GM19238 (cell line): ENCODE measurements around the gene DNAH5.

Experiments used
- DNase-seq: peaks from one replicate; pipeline ENCODE4 v3.0.0; 2011; ENCODE audit warnings: low spot score; ENCODE audit not compliant: insufficient read length

Gene DNAH5

DNA sequence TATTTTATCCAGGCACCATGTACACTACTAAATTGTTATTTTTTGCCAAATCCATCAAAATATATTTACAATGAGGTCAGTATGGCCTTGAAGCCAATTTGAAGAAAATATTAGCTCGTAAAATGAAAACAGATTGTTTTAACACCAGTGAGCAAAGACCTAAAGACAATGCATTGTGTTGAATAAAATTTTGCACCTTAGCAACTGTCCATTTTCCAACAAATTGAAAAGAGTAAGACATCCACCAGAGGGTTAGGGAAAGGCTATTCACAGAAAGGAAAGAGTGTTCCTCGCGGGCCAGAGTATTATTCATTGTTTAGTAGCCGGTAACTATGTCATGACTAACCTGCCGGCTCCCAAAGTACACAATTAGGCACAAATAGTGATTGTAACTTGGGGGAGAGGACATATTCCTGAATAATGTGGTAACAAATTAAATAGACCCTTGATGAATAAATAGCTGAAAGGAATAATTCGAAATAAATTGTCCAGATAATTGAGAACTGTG, 213.3 kb downstream of the DNAH5 start:
- DNase-seq = no peak

DNA sequence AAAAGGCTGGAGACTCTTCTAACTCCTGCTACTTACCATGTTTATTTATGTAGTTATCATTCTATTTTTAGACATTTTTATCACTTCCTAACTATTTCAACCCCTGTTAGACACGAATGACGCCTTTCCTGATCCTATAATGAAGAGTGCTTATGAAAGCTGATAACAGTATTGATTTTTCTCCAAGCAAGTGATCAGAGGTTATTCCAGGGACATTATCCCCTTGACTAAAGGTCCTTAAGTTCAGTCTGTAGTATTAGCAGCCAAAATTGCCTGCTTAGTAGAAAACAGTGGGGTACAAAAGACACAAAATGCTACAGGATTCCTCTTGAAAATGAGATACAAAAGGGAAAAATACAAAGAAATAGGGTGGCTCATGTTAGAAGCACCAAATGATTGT, 235.6 kb downstream of the DNAH5 start:
- DNase-seq = no peak

DNA sequence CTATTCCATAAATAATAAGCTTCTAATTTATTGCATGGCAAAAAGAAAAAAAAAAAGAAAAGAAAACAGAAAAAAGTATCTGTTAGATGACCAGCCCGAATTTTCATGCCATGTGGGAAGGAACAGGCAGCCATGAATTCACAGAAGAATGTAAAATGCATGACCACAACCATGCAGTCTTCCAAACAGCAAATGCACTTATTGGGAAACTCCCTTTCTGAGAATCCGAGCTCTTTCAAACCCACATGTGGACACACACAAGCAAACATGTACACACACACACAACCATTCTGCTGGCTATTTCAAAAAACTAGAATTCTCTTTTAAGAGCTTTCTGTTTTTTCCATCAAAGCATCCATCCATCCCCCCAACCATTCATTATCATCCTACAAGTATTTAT, 236.1 kb downstream of the DNAH5 start:
- DNase-seq = no peak

DNA sequence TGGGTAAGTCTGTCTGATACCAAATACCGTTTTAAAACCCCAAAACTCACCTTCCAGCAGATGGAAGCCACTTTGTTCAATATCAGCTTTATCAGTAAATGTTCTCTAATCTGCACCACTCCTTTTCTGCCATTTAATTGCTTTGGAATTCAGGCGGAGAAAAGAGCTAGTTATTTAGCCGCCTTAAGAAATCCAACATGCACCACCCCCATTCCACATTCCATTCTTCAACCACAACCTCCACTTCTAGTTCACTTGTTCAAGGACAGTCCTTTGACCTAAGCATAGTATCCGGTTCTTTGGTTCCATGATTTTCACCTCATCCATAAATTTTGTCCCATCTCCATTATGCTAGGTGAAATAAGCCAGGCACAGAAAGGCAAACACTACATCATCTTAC, 240.1 kb downstream of the DNAH5 start:
- no peak for DNase-seq

DNA sequence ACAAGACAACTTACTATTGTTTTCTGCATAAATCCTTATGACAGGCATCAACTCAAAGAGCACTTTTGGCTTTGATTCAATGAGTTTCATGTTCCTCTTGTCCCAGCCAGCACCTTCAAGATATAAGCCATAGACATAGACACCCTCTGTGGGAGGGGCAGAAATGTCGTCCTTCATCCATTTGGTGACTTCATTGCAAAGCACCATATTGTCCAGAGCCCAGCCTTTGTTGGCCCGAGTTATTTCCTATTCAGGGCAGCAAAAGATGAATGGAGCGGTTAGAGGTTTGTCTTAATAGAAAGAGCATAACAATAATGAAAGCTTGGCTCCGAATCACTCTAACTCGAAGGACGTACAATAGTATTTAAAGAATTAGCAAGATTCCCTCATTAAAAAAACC, 243.9 kb downstream of the DNAH5 start:
- DNase-seq = no peak

DNA sequence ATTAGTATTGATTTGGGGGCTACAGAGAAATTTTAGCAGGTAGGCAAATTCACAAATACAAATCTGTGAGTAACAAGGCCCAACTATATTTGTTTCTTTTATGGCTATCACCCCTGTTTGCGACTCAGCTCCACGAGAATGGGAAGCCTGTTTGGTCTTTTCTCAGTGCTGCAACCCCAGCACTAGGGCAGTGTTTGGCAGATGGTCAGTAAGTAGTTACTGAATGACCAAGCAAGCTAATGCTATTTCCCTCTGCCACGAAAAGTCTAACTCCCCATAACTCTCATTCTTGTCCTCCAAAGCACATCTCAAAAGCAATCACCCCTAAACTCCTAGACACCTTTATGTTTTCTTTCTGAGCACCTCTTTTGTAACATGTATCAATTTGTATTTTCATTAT, 245.6 kb downstream of the DNAH5 start:
- no peak for DNase-seq

DNA sequence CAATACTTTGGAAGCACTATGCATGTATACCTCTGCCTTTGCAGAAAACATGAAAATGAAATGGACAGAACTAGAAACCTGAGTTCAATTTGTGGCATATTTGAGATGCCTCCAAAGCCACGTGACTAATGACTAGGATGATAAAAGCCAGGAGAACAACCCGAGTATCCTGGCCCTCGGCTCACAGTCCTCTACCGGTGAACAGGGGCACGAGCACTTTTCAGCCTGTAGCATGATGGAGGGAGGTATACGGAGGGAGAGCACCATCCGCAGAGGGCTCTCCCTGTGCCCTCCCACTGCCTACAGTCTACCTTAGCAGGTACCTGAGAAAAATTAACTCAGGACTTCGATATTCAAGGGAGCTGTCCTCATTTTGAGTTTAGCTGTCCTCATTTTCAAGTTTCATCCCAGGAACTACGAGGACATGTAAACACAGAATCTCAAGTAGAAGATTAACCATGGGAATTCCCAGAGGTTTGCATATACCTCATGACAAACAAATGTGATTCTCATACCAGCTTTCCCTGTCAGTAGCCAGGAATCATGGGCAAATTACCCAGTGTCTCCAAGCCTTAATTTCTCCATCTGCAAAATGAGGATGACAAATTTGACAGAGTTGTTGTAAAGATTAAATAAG, 249.3 kb downstream of the DNAH5 start:
- DNase-seq = no peak

DNA sequence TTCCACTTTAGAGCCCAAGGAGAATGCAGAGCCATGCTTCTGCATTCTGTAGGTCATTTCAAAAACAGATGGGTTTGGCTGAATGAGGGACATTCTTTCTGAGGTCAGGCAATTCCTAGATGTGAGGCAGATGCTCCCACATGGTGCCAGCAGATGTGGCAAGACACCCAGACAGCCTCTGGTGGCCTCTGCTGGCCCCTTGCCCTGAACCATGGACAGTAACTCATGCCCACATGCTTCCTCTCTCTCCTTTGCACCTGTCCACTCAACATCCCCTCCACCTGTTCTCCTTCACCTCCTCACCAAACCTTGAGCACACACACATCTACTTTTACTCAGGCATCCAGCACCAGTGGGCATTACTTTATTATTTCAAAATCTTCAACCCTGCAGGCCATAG, 252.3 kb downstream of the DNAH5 start:
- DNase-seq = no peak

DNA sequence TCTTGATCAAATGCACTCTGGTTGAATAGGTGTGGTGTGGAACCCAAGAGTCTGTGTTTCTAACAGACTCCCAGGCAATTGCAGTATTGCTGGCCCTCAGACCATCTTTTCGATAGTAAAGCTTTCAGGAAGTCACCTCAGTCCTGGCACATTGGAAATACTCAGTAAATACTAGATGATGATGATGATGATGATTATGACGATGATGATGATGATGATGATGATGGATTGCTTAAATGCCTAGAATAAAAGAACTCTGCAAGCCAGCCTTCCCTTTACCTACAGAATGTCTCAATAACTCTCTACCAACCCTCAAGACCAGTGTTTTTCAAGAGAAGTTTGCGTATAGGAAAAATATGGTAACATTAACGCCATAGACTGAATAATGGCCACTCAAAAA, 268.0 kb downstream of the DNAH5 start:
- no peak for DNase-seq

DNA sequence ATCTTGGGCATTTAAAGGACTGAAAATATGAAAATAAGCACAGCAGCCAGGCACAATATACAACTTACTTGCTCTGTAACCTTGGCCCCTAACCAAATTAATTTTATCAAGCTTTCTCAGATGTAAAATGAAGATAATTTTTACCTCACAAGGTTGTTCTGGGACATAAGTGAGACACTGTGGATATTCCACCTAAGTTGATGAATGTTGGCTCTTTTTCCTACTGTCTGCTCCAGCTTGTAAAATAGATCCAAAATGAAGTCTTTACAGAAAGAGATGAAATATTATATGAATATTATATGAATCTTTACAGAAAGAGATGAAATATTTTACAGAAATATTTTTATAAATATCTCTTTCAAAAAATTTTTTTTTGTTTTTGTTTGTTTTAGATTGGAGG, 270.1 kb downstream of the DNAH5 start:
- no peak for DNase-seq

DNA sequence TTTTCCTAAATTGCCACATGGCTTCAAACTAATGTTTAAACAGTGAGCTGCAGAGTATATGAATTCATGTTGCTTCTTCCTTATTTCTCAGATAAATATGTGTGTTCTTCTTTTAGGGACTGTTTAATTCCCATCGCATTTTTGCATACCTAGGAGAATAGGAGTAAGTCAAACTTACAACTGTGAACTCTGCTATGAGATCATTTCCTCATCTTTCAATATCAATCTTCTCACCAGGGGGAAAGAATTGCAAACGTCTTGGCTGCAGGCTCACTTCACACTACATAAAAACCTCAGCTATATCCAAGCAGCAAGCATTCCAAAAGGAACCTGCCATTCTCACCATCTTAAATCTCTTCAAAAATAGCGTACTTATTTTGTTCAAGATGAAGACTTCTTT, 271.0 kb downstream of the DNAH5 start:
- DNase-seq = no peak

DNA sequence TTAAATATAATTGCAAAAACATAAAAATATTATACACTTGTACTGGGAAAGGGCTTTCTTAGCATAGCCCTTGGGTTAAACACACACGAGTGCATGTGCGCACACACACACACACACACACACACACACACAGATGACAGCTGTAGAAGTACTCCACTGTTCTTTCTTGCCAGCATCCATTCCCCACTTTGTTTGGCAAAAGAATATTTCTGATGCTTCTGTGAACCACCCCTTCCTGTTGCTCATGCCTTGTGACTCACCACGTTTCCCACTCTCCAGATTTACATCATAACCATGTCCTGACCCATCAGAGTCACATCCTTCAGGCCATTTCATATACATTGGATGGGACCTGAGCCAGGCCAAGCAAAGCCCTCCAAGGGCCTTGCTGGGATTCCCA, 280.1 kb downstream of the DNAH5 start:
- DNase-seq = no peak

DNA sequence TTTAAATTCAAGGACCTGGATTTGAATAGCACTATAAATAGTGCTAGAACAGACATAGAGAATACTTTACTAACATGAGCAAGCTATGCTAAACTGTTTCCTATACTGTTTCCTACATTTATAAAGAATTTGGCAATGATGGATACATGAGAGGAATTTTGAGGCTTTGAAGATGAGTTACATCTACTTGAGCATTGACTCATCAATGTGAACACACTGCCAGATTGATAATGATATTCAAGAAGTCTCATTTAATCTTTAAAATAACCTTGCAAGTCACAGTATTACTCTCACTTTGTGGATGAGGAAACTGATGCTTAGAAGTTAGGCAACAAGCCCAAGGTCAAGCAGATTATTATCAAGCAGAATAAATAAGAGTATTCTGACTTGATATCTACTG, 281.9 kb downstream of the DNAH5 start:
- DNase-seq = no peak

DNA sequence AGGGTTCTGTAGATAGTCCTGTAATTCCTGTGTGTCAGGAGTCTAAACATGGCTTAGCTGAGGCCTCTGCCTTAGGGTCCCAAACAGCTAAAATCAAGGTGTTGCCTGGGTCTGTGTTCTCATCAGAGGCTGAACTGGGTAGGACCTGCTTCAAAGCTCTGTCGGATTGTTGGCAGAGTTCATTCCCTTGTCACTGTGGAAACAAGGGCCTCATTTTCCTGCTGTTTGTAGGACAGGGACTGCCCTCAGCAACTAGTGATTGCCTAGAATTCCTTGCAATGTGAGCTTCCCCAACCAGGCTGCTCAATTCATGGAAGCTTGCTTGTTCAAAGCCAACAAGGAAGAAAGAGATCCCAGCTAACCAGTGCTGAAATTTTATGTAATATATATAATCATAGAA, 283.2 kb downstream of the DNAH5 start:
- DNase-seq = no peak

DNA sequence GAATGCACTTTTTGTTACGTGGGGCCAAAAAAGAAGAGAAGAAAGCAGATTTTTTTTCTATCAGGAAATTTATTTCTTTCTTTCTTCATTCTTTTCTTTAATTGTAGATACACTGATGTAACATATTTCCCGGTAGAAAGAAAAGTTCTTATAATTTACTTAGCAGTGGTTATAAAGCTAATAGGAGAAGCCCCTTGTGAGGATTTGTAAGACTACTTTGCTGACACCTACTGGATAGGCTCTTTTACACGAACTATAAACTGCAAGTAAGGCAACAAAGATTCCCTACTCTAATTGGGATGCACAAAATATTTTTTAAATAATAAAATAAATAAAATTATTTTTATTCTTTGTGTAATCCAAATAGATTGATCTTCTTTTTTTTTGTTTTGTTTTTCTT, 284.4 kb downstream of the DNAH5 start:
- no peak for DNase-seq

DNA sequence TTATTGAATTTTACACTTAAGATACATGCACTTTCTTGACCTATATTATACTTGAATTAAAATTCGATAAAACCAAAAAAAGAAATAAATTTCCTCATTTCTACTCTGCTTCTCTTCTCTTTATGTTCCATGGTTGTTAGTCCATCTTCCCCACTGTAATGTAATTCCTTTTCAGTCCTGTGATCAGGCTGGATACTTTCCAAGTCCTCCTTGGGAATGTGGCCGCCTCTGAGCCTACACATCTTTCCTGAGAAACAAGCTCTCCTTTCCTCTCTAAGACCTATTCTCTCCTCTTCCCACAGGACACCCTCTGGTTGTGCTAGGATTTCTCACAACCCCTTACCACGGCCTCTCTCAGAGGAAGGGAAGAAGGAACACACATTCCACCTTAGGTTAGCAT, 285.1 kb downstream of the DNAH5 start:
- no peak for DNase-seq

DNA sequence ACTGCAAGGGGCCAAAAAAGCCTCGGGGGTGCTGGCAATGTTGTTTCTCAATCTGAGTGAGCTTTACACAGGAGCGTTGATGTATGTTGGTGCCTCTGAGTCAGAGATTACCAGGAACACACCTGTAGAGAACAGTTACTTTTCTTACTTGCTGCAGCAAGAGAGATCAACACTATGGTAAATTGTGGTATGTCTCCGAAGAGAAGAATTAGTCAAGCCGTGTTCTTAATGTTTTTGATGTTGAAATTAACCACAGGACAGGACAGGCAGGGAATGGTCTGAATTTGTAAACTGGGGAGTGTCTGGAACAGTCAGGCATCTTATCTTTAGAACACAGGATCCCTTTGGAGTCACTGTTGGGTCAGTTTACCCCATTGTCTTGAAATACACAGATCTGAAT, 285.7 kb downstream of the DNAH5 start:
- DNase-seq = no peak

DNA sequence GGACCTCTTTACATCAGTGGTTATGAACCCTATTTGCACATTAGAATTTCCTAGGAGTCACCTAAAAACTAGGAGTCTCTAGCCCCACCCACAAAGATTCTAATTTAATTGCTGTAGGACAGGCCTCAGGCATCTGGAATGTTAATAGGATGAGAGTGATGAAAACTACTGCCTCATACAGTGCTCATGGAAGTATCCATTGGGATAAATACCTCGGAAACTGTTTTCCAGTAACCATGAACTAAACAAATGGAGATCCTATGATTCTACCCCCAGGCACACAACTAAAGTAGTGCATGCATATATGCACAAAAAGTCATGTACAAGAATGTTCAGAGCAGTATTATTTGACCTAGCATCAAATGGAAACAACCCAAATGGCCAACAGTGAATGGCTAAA, 286.3 kb downstream of the DNAH5 start:
- no peak for DNase-seq

DNA sequence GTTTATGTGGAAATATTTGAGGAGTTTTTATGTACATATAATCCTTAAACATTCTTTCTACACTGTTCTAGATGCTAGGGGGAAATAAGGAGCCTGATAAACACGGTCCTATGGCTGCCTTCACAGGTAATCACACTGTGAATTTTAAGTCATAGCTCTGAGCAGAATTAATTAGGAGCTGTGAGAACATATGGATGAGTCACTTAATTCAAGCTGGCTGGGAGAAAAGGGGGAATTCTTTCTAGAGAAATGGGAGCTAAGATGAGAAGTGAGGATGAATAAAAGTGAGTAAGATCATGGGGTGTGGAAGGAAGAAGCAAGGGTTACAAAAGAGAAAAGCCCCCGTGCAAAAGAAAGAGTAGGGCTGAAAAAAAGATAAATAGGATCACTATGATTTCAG, 290.8 kb downstream of the DNAH5 start:
- DNase-seq = no peak

DNA sequence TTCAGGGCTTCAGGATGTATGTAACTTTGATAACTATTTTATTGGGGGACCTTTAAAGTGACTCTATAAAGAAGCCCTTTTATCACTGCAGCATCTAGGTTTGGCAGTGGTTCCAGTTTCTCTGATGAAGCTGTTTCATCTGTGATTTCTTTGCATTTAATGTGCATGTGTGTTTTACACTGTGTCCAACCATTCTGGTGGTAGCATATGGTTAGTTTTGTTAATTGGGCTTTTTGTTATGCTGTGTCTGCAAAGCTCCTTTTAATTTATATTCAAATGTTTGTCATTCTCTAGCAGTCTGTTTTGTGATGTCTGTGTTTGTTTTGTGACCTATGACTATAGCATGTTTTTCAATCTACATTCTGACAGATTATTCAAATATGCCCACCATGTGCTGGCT, 294.8 kb downstream of the DNAH5 start:
- DNase-seq = no peak

DNA sequence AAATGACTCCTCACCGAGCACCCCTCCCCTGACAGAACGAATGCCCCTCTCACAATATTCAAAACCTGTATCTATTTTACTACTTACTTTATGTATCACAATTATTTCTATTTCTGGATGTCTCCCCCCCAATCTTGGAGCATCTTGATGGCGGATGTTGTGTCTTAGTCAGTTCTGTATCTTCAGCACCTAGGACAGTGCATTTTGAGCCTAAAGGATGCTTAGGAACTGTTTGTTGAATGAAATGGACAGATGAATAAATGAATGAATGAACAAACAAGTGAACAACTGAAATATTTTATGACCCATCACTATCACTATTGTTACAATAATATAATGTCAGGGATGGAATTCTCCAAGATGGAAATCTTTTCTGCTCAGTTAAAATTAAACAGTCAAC, 295.7 kb downstream of the DNAH5 start:
- DNase-seq = no peak

DNA sequence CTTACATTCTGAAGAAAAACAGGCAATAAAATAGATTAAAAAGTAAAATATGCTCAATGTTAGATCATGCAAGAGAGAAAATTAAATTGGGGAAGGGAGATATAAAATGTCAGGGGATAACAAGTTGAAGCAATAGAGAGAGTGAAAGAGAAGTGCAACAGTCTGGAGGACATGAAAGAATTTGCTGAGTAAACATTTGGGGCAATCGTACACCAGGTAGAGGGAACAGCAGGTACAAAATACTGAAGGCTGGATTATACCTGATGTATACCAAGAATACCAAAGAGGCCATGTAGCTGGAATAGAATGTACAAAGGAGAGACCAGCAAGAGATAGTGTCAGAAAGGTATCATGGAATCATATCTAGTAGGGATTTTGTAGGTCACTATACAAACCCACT, 300.8 kb downstream of the DNAH5 start:
- no peak for DNase-seq

DNA sequence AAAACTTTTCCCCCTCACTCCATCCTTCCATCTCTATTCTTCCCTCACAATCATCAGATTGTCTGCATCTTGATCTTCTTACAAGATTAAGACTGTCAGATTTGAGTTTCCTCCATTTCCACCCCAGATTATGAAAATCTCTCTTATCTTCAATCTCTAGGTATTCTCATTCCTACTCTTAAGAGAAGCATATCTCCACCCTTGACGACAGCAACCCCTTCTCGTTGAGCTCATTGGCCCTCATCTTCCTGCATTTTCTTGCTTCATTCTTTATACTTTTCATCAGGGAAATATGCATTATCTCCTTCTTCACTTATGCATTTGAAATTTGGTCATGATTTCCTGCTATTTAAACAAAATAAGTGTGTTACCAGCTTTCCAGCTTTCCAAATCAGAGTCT, 301.3 kb downstream of the DNAH5 start:
- no peak for DNase-seq
